NOMO-1 treated with DMSO at 0.1 percent for 48 hours (cell line): ENCODE data around the gene ABLIM2.

Source experiments
- DNase-seq: peaks from one replicate; lab custom pipeline; 2025; ENCODE audit not compliant: unreplicated experiment; lab: John Stamatoyannopoulos, UW

ABLIM2 gene

GRCh38 chr4:8050555-8051206 lies 107.9 kb downstream of the ABLIM2 start:
- DNase-seq: no peak

- no peak for DNase-seq
Observed at GRCh38 chr4:8050180-8050554, 108.4 kb downstream of the ABLIM2 start.

- DNase-seq: no peak
Observed at GRCh38 chr4:8048856-8049676, 109.5 kb downstream of the ABLIM2 start.

GRCh38 chr4:8047837-8048678 lies 110.6 kb downstream of the ABLIM2 start:
- DNase-seq: no peak

- no peak for DNase-seq
Observed at GRCh38 chr4:8046925-8047541, 111.6 kb downstream of the ABLIM2 start.

- DNase-seq: no peak
Observed at GRCh38 chr4:8045909-8046308, 112.7 kb downstream of the ABLIM2 start.

- DNase-seq: no peak
Observed at GRCh38 chr4:8044699-8045098, 113.9 kb downstream of the ABLIM2 start.

- DNase-seq: no peak
Observed at GRCh38 chr4:8044244-8044643, 114.4 kb downstream of the ABLIM2 start.

GRCh38 chr4:8043596-8043995 lies 115.0 kb downstream of the ABLIM2 start:
- no peak for DNase-seq

- DNase-seq: no peak
Observed at GRCh38 chr4:8041868-8042267, 116.7 kb downstream of the ABLIM2 start.

GRCh38 chr4:8041172-8041571 lies 117.4 kb downstream of the ABLIM2 start:
- no peak for DNase-seq

- no peak for DNase-seq
Observed at GRCh38 chr4:8040607-8041006, 118.0 kb downstream of the ABLIM2 start.

GRCh38 chr4:8039853-8040252 lies 118.8 kb downstream of the ABLIM2 start:
- no peak for DNase-seq

- DNase-seq: no peak
Observed at GRCh38 chr4:8039290-8039689, 119.3 kb downstream of the ABLIM2 start.

- no peak for DNase-seq
Observed at GRCh38 chr4:8038719-8039251, 119.8 kb downstream of the ABLIM2 start.

GRCh38 chr4:8038083-8038482 lies 120.5 kb downstream of the ABLIM2 start:
- no peak for DNase-seq

GRCh38 chr4:8037150-8037769 lies 121.4 kb downstream of the ABLIM2 start:
- DNase-seq: no peak

GRCh38 chr4:8035371-8035780 lies 123.2 kb downstream of the ABLIM2 start:
- no peak for DNase-seq

GRCh38 chr4:8033829-8034528 lies 124.6 kb downstream of the ABLIM2 start:
- no peak for DNase-seq
